Stomach (tissue), 9 donors: Measurements from ENCODE around the gene PDPK1. TPM values are rescaled to one million over a fixed set of nuclear protein-coding genes. Genes with fewer than 3 reads are reported as not detected.
A peak's percentile ranks its signal among the peaks of the same experiment; 100 is the strongest.

Experiments used
- DNase-seq, 2 donors: peaks; one replicate each; pipeline versions ENCODE4 v3.0.0 to v3.0.0-alpha.2; 2013 to 2019
- H3K27ac ChIP-seq, 5 donors: fragments of 200-600 bp in 4 of 5; sonication (generic) in 4 of 5; one replicate each; pipeline ENCODE4 v1.5.1; 2013 to 2019; ENCODE audit warnings: mild to moderate bottlenecking in 1 of 5, moderate library complexity in 1 of 5
- H3K27me3 ChIP-seq, 3 donors: fragments of 200-600 bp; sonication (generic); one replicate each; pipeline ENCODE4 v1.5.1; 2017 to 2019; ENCODE audit warnings: mixed run types in 1 of 3
- H3K36me3 ChIP-seq, 4 donors: fragments of 200-600 bp; sonication (generic); 1 replicate in 3 of 4; 2 replicates in 1 of 4; pipeline ENCODE4 v1.5.1; 2016 to 2019
- H3K4me1 ChIP-seq, 4 donors: fragments of 200-600 bp; sonication (generic); one replicate each; pipeline ENCODE4 v1.5.1; 2016 to 2019
- H3K4me3 ChIP-seq, 4 donors: fragments of 200-600 bp; sonication (generic) in 3 of 4; one replicate each; pipeline ENCODE4 v1.5.1; 2016 to 2019; ENCODE audit warnings: mild to moderate bottlenecking in 1 of 4
- H3K9me3 ChIP-seq, 4 donors: fragments of 200-600 bp; sonication (generic); one replicate each; pipeline ENCODE4 v1.5.1; 2016 to 2019
- EP300 ChIP-seq: sonication (generic); formaldehyde crosslinking; IDR thresholded peaks from one replicate; pipeline ENCODE4 v1.6.1; 2017; ENCODE audit warnings: antibody characterized with exemption
- POLR2A ChIP-seq, 4 donors: fragments of 450-650 bp; IDR thresholded peaks; one replicate each; pipeline ENCODE4 v1.6.1; 2016; ENCODE audit warnings: antibody characterized with exemption in 4 of 4, control low read depth in 2 of 4, mild to moderate bottlenecking in 1 of 4, moderate library complexity in 1 of 4
- POLR2AphosphoS5 ChIP-seq, 3 donors: sonication (generic); formaldehyde crosslinking; IDR thresholded peaks; one replicate each; pipeline ENCODE4 v1.6.1; 2016; ENCODE audit warnings: antibody characterized with exemption in 3 of 3
- WGBS, 5 donors: extraction: QIAGEN DNeasy Blood & Tissue Kit in 3 of 5; methylation state at CpG; one replicate each; pipeline versions ENCODE4 v1.1.5 to v1.1.7; 2013 to 2018; 5-methylcytosine and 5-hydroxymethylcytosine counted together
- intact Hi-C: fragments of 100-400 bp; cut with DNase I; formaldehyde crosslinking; loops from one replicate; pipeline ENCODE4 v1.15.1; 2023; ENCODE audit warnings: low total_unique reads
- polyA plus RNA-seq, 3 donors: library from polyadenylated mRNA; stranded (reverse); fragments of 200-250 nt; gene quantifications; one replicate each; pipeline ENCODE4 v1.2.3, GENCODE V29; 2013
- total RNA-seq, 5 donors: library from RNA; depleted of rRNA; stranded (reverse); fragments of >200 nt; gene quantifications; one replicate each; pipeline versions ENCODE4 v1.1.0 to v1.2.3, GENCODE V29; 2014 to 2016
- TF ChIP-seq, protein P1 (sequence below), 7 experiments: fragments of 450-650 bp in 4 of 7; fragments of 200-600 bp in 3 of 7; sonication (generic) in 3 of 7; IDR thresholded peaks; one replicate each; pipeline ENCODE4 v1.5.1; 2016 to 2019; ENCODE audit warnings: antibody characterized with exemption in 7 of 7, control low read depth in 2 of 7, mild to moderate bottlenecking in 1 of 7
- donor health status: healthy with polysubstance abuse.
- donor health status: Bipolar disorder and iron deficiency.
- donor health status: healthy.

PDPK1 gene
- total and polyA plus RNA-seq, 8 donors = 7.0 to 86.9 (median 23.6) TPM

DNA sequence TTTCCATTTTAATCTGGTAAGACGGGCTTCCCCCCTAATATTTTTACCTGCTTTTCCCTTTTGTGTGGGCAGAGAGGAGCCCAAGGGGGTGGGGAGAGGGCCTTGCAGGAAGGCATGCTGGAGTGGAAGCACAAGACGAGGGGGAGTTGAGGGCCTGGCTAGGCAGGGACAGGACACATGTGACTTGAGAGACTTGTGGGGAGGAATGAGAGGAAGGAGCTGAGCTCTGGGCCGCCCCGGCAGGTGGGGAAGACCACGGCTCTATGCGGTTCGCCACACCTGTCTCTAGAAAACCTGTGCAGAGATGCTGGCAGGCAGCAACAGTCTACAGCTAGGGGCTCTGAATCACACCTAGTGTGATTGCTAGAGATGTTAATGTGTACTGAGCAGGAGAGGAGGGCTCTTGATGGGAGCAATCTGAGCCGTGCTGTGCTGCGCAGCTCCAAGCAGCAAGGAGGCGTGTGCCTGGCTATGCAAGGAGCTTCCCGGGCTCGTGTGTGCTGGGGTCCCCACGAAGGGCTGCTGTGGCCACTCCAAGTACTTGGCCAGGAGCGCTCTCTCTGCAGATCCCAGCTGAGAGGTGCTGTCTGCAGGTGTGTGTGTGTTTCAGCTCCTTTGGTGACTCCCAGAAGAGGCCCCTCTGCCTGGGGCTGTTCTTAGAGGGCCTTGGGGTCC is 50.2 kb downstream of the PDPK1 start:
- intact Hi-C loops = no loop called here
- DNase-seq = no peak
- Histone ChIP-seq H3K36me3 (peaks cover 36 to 84% (median 82%) of the 10 kb centered on the region in 4 donors), H3K27ac (no peak overlapping the region), H3K27me3 (no peaks in the 10 kb centered on the region), H3K4me1 (peaks cover 0 to 15% (median 10%) of the 10 kb centered on the region in 4 donors), H3K9me3 (no peaks in the 10 kb centered on the region), H3K4me3 (no peak overlapping the region)
- WGBS, 5 donors = 90 to 97% (median 95%) methylated on average over 7 to 14 of the region's 14 CpGs
- TF ChIP-seq EP300 (no peak), POLR2A (IDR thresholded peaks at IDR 0.05) (no peak), POLR2AphosphoS5 (IDR thresholded peaks at IDR 0.05) (no peak)
- TF ChIP-seq, protein P1, sequence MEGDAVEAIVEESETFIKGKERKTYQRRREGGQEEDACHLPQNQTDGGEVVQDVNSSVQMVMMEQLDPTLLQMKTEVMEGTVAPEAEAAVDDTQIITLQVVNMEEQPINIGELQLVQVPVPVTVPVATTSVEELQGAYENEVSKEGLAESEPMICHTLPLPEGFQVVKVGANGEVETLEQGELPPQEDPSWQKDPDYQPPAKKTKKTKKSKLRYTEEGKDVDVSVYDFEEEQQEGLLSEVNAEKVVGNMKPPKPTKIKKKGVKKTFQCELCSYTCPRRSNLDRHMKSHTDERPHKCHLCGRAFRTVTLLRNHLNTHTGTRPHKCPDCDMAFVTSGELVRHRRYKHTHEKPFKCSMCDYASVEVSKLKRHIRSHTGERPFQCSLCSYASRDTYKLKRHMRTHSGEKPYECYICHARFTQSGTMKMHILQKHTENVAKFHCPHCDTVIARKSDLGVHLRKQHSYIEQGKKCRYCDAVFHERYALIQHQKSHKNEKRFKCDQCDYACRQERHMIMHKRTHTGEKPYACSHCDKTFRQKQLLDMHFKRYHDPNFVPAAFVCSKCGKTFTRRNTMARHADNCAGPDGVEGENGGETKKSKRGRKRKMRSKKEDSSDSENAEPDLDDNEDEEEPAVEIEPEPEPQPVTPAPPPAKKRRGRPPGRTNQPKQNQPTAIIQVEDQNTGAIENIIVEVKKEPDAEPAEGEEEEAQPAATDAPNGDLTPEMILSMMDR (IDR thresholded peaks at IDR 0.05) = no peak

DNA sequence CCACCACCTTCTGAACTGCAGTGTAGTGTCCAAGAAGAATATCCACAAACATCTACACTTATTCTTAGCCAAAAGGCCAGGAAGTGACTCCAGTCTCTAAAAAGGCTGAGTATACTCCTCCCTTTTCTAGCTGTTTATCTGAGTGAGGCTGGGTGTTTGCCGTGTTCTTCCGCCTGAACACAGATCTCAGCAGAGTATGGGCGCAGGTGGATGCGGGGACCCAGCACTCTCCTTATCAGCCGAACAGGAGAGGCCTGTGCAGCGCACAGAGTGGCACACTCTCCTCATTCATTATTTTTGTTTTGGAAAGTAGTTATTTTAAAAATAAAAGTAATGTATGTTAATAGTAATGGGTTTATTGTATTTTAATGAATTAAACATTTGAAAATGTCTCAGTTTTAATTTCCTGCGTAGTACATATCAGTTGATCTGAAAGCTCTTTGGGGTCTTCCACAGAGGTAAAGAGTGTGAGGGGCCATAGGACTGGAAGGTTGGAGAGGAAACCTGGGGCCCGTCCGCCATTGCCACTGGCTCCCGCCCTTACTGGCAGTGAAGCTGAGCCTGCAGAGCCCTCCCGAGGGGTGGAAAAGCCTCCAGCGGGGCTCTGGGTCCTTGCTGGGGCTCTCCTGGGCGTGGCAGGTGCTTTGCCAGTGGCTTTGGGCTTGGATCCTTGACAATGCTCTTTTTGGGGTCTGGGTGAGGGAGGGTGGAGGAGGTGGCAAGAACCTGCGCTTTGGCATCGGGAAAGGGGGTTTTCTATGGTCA is 53.8 kb downstream of the PDPK1 start:
- Histone ChIP-seq H3K27ac (no peak overlapping the region), H3K27me3 (no peaks in the 10 kb centered on the region), H3K4me3 (no peak overlapping the region), H3K36me3 (peaks cover 36 to 100% (median 94%) of the 10 kb centered on the region in 4 donors), H3K4me1 (peaks cover 0 to 12% (median 0%) of the 10 kb centered on the region in 4 donors), H3K9me3 (no peaks in the 10 kb centered on the region)
- DNase-seq = no peak
- intact Hi-C loops = loop anchor here (10.0 kb wide), 1 partner anchor 57 kb away; the partner anchor contains the start of genes CEMP1 and PDPK1
- no peak for TF ChIP-seq POLR2AphosphoS5 (IDR thresholded peaks at IDR 0.05)
- TF ChIP-seq, protein P1 (IDR thresholded peaks at IDR 0.05) = no peak
- no peak for TF ChIP-seq EP300
- TF ChIP-seq POLR2A (IDR thresholded peaks at IDR 0.05) = no peak
- 93 to 98% (median 95%) methylated on average over 13 to 15 of the region's 15 CpGs for WGBS, 5 donors

DNA sequence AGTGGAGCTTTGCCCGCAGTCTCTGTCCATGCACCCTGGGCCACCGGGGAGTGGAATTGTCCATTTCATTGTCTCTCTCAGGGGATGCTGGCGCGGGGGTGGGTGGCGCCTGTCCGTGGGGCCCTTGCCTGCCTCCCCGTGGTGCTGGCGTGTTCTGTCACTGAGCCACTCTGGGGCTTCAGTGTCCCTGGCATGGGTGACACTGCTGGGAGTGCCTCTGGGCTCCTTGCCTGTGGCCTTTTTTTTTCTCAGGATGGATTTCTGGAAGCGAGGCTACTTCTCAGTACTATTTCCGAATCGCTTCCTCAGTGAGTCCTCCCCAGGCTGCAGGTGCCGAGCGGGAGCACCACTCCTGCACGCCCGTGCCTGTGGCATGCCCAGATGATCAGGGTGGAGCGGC is 55.0 kb downstream of the PDPK1 start:
- no peaks in the 10 kb centered on the region for H3K27me3 ChIP-seq
- peaks cover 36 to 100% (median 94%) of the 10 kb centered on the region in 4 donors for H3K36me3 ChIP-seq
- intact Hi-C loops = loop anchor here (10.0 kb wide), 1 partner anchor 58 kb away; the partner anchor contains the start of genes CEMP1 and PDPK1
- no peak overlapping the region for H3K27ac ChIP-seq
- no peak for TF ChIP-seq POLR2A (IDR thresholded peaks at IDR 0.05)
- TF ChIP-seq, protein P1 (IDR thresholded peaks at IDR 0.05) = no peak
- TF ChIP-seq EP300 = no peak
- no peak for TF ChIP-seq POLR2AphosphoS5 (IDR thresholded peaks at IDR 0.05)
- peak in 1 of 2 donors; percentile 1 for DNase-seq
- H3K4me3 ChIP-seq = no peak overlapping the region
- no peaks in the 10 kb centered on the region for H3K9me3 ChIP-seq
- WGBS, 5 donors = 90 to 97% (median 93%) methylated on average over 10 to 16 of the region's 16 CpGs
- H3K4me1 ChIP-seq = peaks cover 0 to 12% (median 0%) of the 10 kb centered on the region in 4 donors

DNA sequence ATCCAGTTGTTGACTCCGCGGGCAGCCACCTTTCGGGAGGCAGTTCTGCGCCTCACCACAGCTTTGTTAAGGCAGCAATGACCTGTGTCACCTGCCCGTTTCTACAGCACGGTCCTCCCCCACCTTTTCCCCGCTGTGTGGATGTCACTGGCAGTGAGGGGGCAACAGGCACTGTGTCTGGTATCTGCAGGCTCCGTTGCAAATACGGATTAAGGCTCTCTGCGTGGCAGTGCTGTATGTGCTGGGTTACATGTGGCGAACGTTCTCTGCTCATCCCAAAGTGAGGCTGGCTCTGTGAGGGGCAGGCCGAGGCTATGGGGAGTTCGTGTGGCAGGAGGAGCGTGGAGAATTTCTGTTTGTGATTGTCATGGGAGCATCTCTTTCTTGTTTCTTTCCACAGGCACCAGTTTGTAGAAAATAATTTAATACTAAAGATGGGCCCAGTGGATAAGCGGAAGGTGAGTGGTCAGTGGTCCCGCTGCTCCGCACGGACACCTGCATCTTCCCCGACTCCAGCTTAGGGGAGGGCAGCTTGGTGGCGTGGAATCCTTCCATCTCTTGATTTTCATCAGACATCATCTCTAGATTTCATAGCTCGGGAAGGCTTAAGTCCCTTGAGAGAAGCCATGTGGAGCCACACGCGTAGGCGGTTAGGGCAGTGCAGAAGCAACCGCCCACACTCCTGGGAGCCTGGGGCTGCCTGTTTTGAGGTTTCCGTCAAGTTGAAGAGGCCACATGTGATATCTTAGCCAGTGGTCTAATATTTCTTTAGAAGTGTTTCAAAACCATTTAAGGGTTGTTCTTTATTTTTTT is 57.8 kb downstream of the PDPK1 start:
- peak in 1 of 2 donors; percentile 1 for DNase-seq
- no peaks in the 10 kb centered on the region for H3K9me3 ChIP-seq
- no peaks in the 10 kb centered on the region for H3K27me3 ChIP-seq
- peaks cover 30 to 91% (median 85%) of the 10 kb centered on the region in 4 donors for H3K36me3 ChIP-seq
- 88 to 93% (median 92%) methylated on average over 27 of the region's 27 CpGs for whole genome bisulfite sequencing, 5 donors
- no peak overlapping the region for H3K27ac ChIP-seq
- intact Hi-C loops = loop anchor here (10.0 kb wide), 1 partner anchor 61 kb away; the partner anchor contains the start of genes CEMP1 and PDPK1
- no peak for TF ChIP-seq POLR2A (IDR thresholded peaks at IDR 0.05)
- no peak for TF ChIP-seq EP300
- no peak for TF ChIP-seq POLR2AphosphoS5 (IDR thresholded peaks at IDR 0.05)
- TF ChIP-seq, protein P1 (IDR thresholded peaks at IDR 0.05) = no peak
- no peak overlapping the region for H3K4me3 ChIP-seq
- H3K4me1 ChIP-seq = peaks cover 0 to 12% (median 0%) of the 10 kb centered on the region in 4 donors
